Fibroblast of skin of abdomen (primary cell): ENCODE measurements around the gene MYO16. TPM values are rescaled to one million over a fixed set of nuclear protein-coding genes. Genes with fewer than 3 reads are reported as not detected.
A peak's percentile ranks its signal among the peaks of the same experiment; 100 is the strongest.

Source experiments
- DNase-seq: peaks from one replicate; pipeline ENCODE4 v3.0.0-alpha.2; 2013
- polyA plus RNA-seq, 2 experiments: library from polyadenylated mRNA; unstranded; fragments of 120-200 nt; gene quantifications; one replicate each; pipeline ENCODE4 v1.2.1, GENCODE V29; 2013; ENCODE audit not compliant: insufficient read length in 2 of 2

The MYO16 gene
- 0.15 TPM for polyA plus RNA-seq (2013, experiment 1 of 2; ENCODE audit: insufficient read length)
- polyA plus RNA-seq (2013, experiment 2 of 2; ENCODE audit: insufficient read length): 0.10 TPM

GRCh38 chr13:108629181-108629752 is at the start of gene MYO16:
Gene MYO16 (plus strand): TSS chr13:108629611. CDS start chr13:108629845, 234 bp downstream.
- no peak for DNase-seq

GRCh38 chr13:108586826-108587225 is 42.6 kb upstream of the MYO16 start:
- no peak for DNase-seq

GRCh38 chr13:108588516-108588915 is 40.9 kb upstream of the MYO16 start:
- no peak for DNase-seq

GRCh38 chr13:108594153-108594552 is 35.3 kb upstream of the MYO16 start:
- DNase-seq: no peak

GRCh38 chr13:108595436-108596274 is 33.8 kb upstream of the MYO16 start:
- no peak for DNase-seq

GRCh38 chr13:108597943-108598342 is 31.5 kb upstream of the MYO16 start:
- DNase-seq: no peak

GRCh38 chr13:108606424-108606823 is 23.0 kb upstream of the MYO16 start:
- DNase-seq: no peak

- peak; percentile 4 for DNase-seq
Measured at GRCh38 chr13:108609353-108609752, 20.1 kb upstream of the MYO16 start.

- DNase-seq: no peak
Measured at GRCh38 chr13:108610507-108610906, 18.9 kb upstream of the MYO16 start.

GRCh38 chr13:108615241-108615640 is 14.2 kb upstream of the MYO16 start:
- DNase-seq: no peak

GRCh38 chr13:108618233-108618632 is 11.2 kb upstream of the MYO16 start:
- DNase-seq: no peak

- no peak for DNase-seq
Measured at GRCh38 chr13:108621462-108621861, 7.9 kb upstream of the MYO16 start.

GRCh38 chr13:108624108-108624507 is 5.3 kb upstream of the MYO16 start:
- DNase-seq: no peak

GRCh38 chr13:108624979-108625378 is 4.4 kb upstream of the MYO16 start:
- no peak for DNase-seq

GRCh38 chr13:108629988-108630387 is 577 bp downstream of the MYO16 start:
- DNase-seq: no peak

- no peak for DNase-seq
Measured at GRCh38 chr13:108632649-108633167, 3.3 kb downstream of the MYO16 start.

- no peak for DNase-seq
Measured at GRCh38 chr13:108638901-108639300, 9.5 kb downstream of the MYO16 start.

GRCh38 chr13:108643646-108644353 is 14.4 kb downstream of the MYO16 start:
- DNase-seq: no peak

GRCh38 chr13:108645376-108645775 is 16.0 kb downstream of the MYO16 start:
- DNase-seq: no peak

- no peak for DNase-seq
Measured at GRCh38 chr13:108650271-108650670, 20.9 kb downstream of the MYO16 start.

- DNase-seq: no peak
Measured at GRCh38 chr13:108656742-108657141, 27.3 kb downstream of the MYO16 start.

- no peak for DNase-seq
Measured at GRCh38 chr13:108657519-108657918, 28.1 kb downstream of the MYO16 start.

GRCh38 chr13:108662528-108662927 is 33.1 kb downstream of the MYO16 start:
- DNase-seq: no peak
